ENCODE measurements around the gene SMCO4.

GRCh38 chr11:93492464-93493251 is 50.5 kb downstream of the SMCO4 start:
- TF ChIP-seq CTCF (IDR thresholded peaks at IDR 0.05) = no peak
- TF ChIP-seq POLR2A (IDR thresholded peaks at IDR 0.05) = no peak

Data from esophagus squamous epithelium (tissue), 4 donors.